ENCODE data around the gene TSPEAR.
"Not testable (repeated sequence)": the region's sequence is repeated elsewhere in the genome, so short reads cannot be mapped to it uniquely, and the experiment has no call there.

The TSPEAR gene

GRCh38 chr21:44576025-44576420 lies 135.3 kb downstream of the TSPEAR start:
- Histone ChIP-seq H3K36me3 (ENCODE audit: control insufficient read depth, insufficient read depth, low read length) (no peaks in the 10 kb centered on the region), H3K9me3 (ENCODE audit: control insufficient read depth, insufficient read depth, low read depth, low read length) (peaks cover 25% of the 10 kb centered on the region), H3K27ac (ENCODE audit: low read depth, low read length) (no peak overlapping the region), H3K4me3 (ENCODE audit: low read depth, low read length) (no peak overlapping the region), H3K9ac (ENCODE audit: low read length) (no peak overlapping the region), H3K4me1 (ENCODE audit: control insufficient read depth, insufficient read depth, low read length) (0 out of 2 replicates have a peak, but pooled peaks cover 5% of the 10 kb centered on the region), H3K27me3 (ENCODE audit: control insufficient read depth, insufficient read depth, low read length) (no peaks in the 10 kb centered on the region)

- H3K9me3 ChIP-seq (ENCODE audit: control insufficient read depth, insufficient read depth, low read depth, low read length) = peaks cover 24% of the 10 kb centered on the region
- H3K4me1 ChIP-seq (ENCODE audit: control insufficient read depth, insufficient read depth, low read length) = 0 out of 2 replicates have a peak, but pooled peaks cover 5% of the 10 kb centered on the region
- H3K27me3 ChIP-seq (ENCODE audit: control insufficient read depth, insufficient read depth, low read length) = no peaks in the 10 kb centered on the region
- H3K36me3 ChIP-seq (ENCODE audit: control insufficient read depth, insufficient read depth, low read length) = no peaks in the 10 kb centered on the region
- no peak overlapping the region for H3K27ac ChIP-seq (ENCODE audit: low read depth, low read length)
- H3K9ac ChIP-seq (ENCODE audit: low read length) = no peak overlapping the region
- H3K4me3 ChIP-seq (ENCODE audit: low read depth, low read length) = no peak overlapping the region
Measured at GRCh38 chr21:44575307-44576024, 135.9 kb downstream of the TSPEAR start.

- Histone ChIP-seq H3K4me3 (ENCODE audit: low read depth, low read length) (no peak overlapping the region), H3K36me3 (ENCODE audit: control insufficient read depth, insufficient read depth, low read length) (no peaks in the 10 kb centered on the region), H3K9ac (ENCODE audit: low read length) (no peak overlapping the region), H3K4me1 (ENCODE audit: control insufficient read depth, insufficient read depth, low read length) (0 out of 2 replicates have a peak, but pooled peaks cover 5% of the 10 kb centered on the region), H3K27me3 (ENCODE audit: control insufficient read depth, insufficient read depth, low read length) (no peaks in the 10 kb centered on the region), H3K27ac (ENCODE audit: low read depth, low read length) (no peak overlapping the region), H3K9me3 (ENCODE audit: control insufficient read depth, insufficient read depth, low read depth, low read length) (peaks cover 28% of the 10 kb centered on the region)
Measured at GRCh38 chr21:44574457-44575306, 136.7 kb downstream of the TSPEAR start.

GRCh38 chr21:44573630-44574456 lies 137.5 kb downstream of the TSPEAR start, which contains the start of gene KRTAP10-4:
KRTAP10-4 (plus strand) TSS chr21:44573729; CDS start chr21:44573759, 30 bp downstream.
- H3K9ac ChIP-seq (ENCODE audit: low read length); H3K36me3 ChIP-seq (ENCODE audit: control insufficient read depth, insufficient read depth, low read length); H3K4me1 ChIP-seq (ENCODE audit: control insufficient read depth, insufficient read depth, low read length); H3K27me3 ChIP-seq (ENCODE audit: control insufficient read depth, insufficient read depth, low read length); H3K27ac ChIP-seq (ENCODE audit: low read depth, low read length); H3K4me3 ChIP-seq (ENCODE audit: low read depth, low read length): not testable (repeated sequence)
- peaks cover 28% of the 10 kb centered on the region for H3K9me3 ChIP-seq (ENCODE audit: control insufficient read depth, insufficient read depth, low read depth, low read length)

- Histone ChIP-seq H3K27me3 (ENCODE audit: control insufficient read depth, insufficient read depth, low read length) (no peaks in the 10 kb centered on the region), H3K9ac (ENCODE audit: low read length) (no peak overlapping the region), H3K4me1 (ENCODE audit: control insufficient read depth, insufficient read depth, low read length) (0 out of 2 replicates have a peak, but pooled peaks cover 5% of the 10 kb centered on the region), H3K36me3 (ENCODE audit: control insufficient read depth, insufficient read depth, low read length) (no peaks in the 10 kb centered on the region), H3K27ac (ENCODE audit: low read depth, low read length) (no peak overlapping the region), H3K4me3 (ENCODE audit: low read depth, low read length) (no peak overlapping the region), H3K9me3 (ENCODE audit: control insufficient read depth, insufficient read depth, low read depth, low read length) (peaks cover 28% of the 10 kb centered on the region)
Measured at GRCh38 chr21:44572959-44573583, 138.3 kb downstream of the TSPEAR start.

- H3K4me1 ChIP-seq (ENCODE audit: control insufficient read depth, insufficient read depth, low read length) = 0 out of 2 replicates have a peak, but pooled peaks cover 5% of the 10 kb centered on the region
- H3K4me3 ChIP-seq (ENCODE audit: low read depth, low read length) = no peak overlapping the region
- no peaks in the 10 kb centered on the region for H3K27me3 ChIP-seq (ENCODE audit: control insufficient read depth, insufficient read depth, low read length)
- H3K36me3 ChIP-seq (ENCODE audit: control insufficient read depth, insufficient read depth, low read length) = no peaks in the 10 kb centered on the region
- H3K9ac ChIP-seq (ENCODE audit: low read length) = no peak overlapping the region
- H3K27ac ChIP-seq (ENCODE audit: low read depth, low read length) = no peak overlapping the region
- H3K9me3 ChIP-seq (ENCODE audit: control insufficient read depth, insufficient read depth, low read depth, low read length) = peaks cover 23% of the 10 kb centered on the region
Measured at GRCh38 chr21:44571844-44572782, 139.3 kb downstream of the TSPEAR start.

GRCh38 chr21:44571296-44571695 lies 140.1 kb downstream of the TSPEAR start:
- Histone ChIP-seq H3K36me3 (ENCODE audit: control insufficient read depth, insufficient read depth, low read length) (no peaks in the 10 kb centered on the region), H3K27ac (ENCODE audit: low read depth, low read length) (no peak overlapping the region), H3K4me1 (ENCODE audit: control insufficient read depth, insufficient read depth, low read length) (0 out of 2 replicates have a peak, but pooled peaks cover 5% of the 10 kb centered on the region), H3K27me3 (ENCODE audit: control insufficient read depth, insufficient read depth, low read length) (no peaks in the 10 kb centered on the region), H3K9ac (ENCODE audit: low read length) (no peak overlapping the region), H3K4me3 (ENCODE audit: low read depth, low read length) (no peak overlapping the region; the same call in 1 of the 2 replicates), H3K9me3 (ENCODE audit: control insufficient read depth, insufficient read depth, low read depth, low read length) (peaks cover 20% of the 10 kb centered on the region)

GRCh38 chr21:44569861-44570517 lies 141.4 kb downstream of the TSPEAR start:
- Histone ChIP-seq H3K9ac (ENCODE audit: low read length) (no peak overlapping the region), H3K4me3 (ENCODE audit: low read depth, low read length) (no peak overlapping the region), H3K4me1 (ENCODE audit: control insufficient read depth, insufficient read depth, low read length) (0 out of 2 replicates have a peak, but pooled peaks cover 3% of the 10 kb centered on the region), H3K9me3 (ENCODE audit: control insufficient read depth, insufficient read depth, low read depth, low read length) (peaks cover 20% of the 10 kb centered on the region), H3K27ac (ENCODE audit: low read depth, low read length) (no peak overlapping the region), H3K27me3 (ENCODE audit: control insufficient read depth, insufficient read depth, low read length) (no peaks in the 10 kb centered on the region), H3K36me3 (ENCODE audit: control insufficient read depth, insufficient read depth, low read length) (no peaks in the 10 kb centered on the region)

- no peaks in the 10 kb centered on the region for H3K27me3 ChIP-seq (ENCODE audit: control insufficient read depth, insufficient read depth, low read length)
- no peak overlapping the region for H3K9ac ChIP-seq (ENCODE audit: low read length)
- H3K27ac ChIP-seq (ENCODE audit: low read depth, low read length) = no peak overlapping the region
Measured at GRCh38 chr21:44568667-44569556, 142.5 kb downstream of the TSPEAR start.

More at GRCh38 chr21:44568667-44569556, 142.5 kb downstream of the TSPEAR start:
- Histone ChIP-seq H3K4me3 (ENCODE audit: low read depth, low read length) (no peak overlapping the region), H3K9me3 (ENCODE audit: control insufficient read depth, insufficient read depth, low read depth, low read length) (peaks cover 20% of the 10 kb centered on the region), H3K4me1 (ENCODE audit: control insufficient read depth, insufficient read depth, low read length) (no peaks in the 10 kb centered on the region), H3K36me3 (ENCODE audit: control insufficient read depth, insufficient read depth, low read length) (no peaks in the 10 kb centered on the region)

All from HUES6 (cell line).